HEK293 (cell line): ENCODE results near the gene PRKCD.

Experiments
- CTCF ChIP-seq: fragments of 450-650 bp; formaldehyde crosslinking; IDR thresholded peaks from 2 replicates; pipeline ENCODE4 v1.5.1; 2016; ENCODE audit warnings: missing biosample characterization, missing genetic modification characterization
- KLF16 ChIP-seq: fragments of 450-650 bp; formaldehyde crosslinking; IDR thresholded peaks from 2 replicates; pipeline ENCODE4 v1.5.1; 2017; ENCODE audit warnings: missing biosample characterization, missing genetic modification characterization
- ZBTB17 ChIP-seq: fragments of 450-650 bp; formaldehyde crosslinking; IDR thresholded peaks from 2 replicates; pipeline ENCODE4 v1.5.1; 2016; ENCODE audit warnings: missing biosample characterization, missing genetic modification characterization
- ZBTB44 ChIP-seq: fragments of 450-650 bp; IDR thresholded peaks from 2 replicates; pipeline ENCODE4 v1.5.1; 2018; ENCODE audit warnings: missing biosample characterization, mild to moderate bottlenecking, missing genetic modification characterization
- ZBTB7A ChIP-seq: fragments of 450-650 bp; formaldehyde crosslinking; IDR thresholded peaks from 2 replicates; pipeline ENCODE4 v1.5.1; 2016; ENCODE audit warnings: low read depth, missing biosample characterization, missing genetic modification characterization
- ZFP3 ChIP-seq: fragments of 450-650 bp; formaldehyde crosslinking; IDR thresholded peaks from 2 replicates; pipeline ENCODE4 v1.5.1; 2016; ENCODE audit warnings: low read depth, missing biosample characterization, missing genetic modification characterization
- ZNF133 ChIP-seq: fragments of 450-650 bp; formaldehyde crosslinking; IDR thresholded peaks from 2 replicates; pipeline ENCODE4 v1.5.1; 2016; ENCODE audit warnings: missing biosample characterization, missing genetic modification characterization
- ZNF23 ChIP-seq: fragments of 450-650 bp; formaldehyde crosslinking; IDR thresholded peaks from 2 replicates; pipeline ENCODE4 v1.5.1; 2016; ENCODE audit warnings: missing biosample characterization, missing genetic modification characterization, borderline replicate concordance
- ZNF37A ChIP-seq: fragments of 450-650 bp; IDR thresholded peaks from 2 replicates; pipeline ENCODE4 v1.5.1; 2018; ENCODE audit warnings: missing biosample characterization, missing genetic modification characterization
- ZNF571 ChIP-seq: fragments of 450-650 bp; formaldehyde crosslinking; IDR thresholded peaks from 2 replicates; pipeline ENCODE4 v1.5.0; 2017; ENCODE audit warnings: missing biosample characterization, missing genetic modification characterization

GRCh38 chr3:53147151-53147902 is 13.7 kb upstream of the PRKCD start:
- TF ChIP-seq ZBTB44 (no peak), CTCF (tag by site-specific recombination) (no peak), ZNF23 (tag by site-specific recombination) (no peak), ZBTB17 (tag by site-specific recombination) (no peak), ZNF133 (tag by site-specific recombination) (no peak), KLF16 (tag by site-specific recombination) (no peak), ZNF571 (no peak), ZBTB7A (tag by site-specific recombination) (no peak), ZFP3 (tag by site-specific recombination) (no peak), ZNF37A (tag by site-specific recombination) (no peak)
